Measurements from ENCODE around the gene ARHGEF19.
"Not testable (repeated sequence)": the region's sequence is repeated elsewhere in the genome, so short reads cannot be mapped to it uniquely, and the experiment has no call there.

Gene ARHGEF19

GRCh38 chr1:16243936-16244649 lies 31.6 kb upstream of the ARHGEF19 start:
- DNase-seq: peak; percentile 76

DNA sequence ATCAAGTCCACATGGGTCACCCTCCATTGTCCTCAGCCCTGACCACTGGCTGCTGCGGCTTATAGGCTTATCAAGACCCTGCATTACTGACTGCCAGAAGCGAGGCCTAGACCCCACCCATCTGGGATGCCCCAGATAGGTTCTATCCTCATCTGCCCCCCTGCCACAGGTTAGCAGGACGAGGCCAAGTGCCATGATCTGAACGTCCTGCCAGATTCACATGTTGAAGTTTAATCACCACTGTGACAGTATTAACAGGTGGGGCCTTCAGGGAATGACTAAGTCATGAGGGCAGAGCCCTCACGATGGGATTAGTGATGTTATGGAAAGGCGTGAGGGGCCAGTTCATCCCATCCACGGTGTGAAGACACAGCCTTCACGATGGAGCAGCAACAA lies 30.8 kb upstream of the ARHGEF19 start:
- DNase-seq: no peak

DNA sequence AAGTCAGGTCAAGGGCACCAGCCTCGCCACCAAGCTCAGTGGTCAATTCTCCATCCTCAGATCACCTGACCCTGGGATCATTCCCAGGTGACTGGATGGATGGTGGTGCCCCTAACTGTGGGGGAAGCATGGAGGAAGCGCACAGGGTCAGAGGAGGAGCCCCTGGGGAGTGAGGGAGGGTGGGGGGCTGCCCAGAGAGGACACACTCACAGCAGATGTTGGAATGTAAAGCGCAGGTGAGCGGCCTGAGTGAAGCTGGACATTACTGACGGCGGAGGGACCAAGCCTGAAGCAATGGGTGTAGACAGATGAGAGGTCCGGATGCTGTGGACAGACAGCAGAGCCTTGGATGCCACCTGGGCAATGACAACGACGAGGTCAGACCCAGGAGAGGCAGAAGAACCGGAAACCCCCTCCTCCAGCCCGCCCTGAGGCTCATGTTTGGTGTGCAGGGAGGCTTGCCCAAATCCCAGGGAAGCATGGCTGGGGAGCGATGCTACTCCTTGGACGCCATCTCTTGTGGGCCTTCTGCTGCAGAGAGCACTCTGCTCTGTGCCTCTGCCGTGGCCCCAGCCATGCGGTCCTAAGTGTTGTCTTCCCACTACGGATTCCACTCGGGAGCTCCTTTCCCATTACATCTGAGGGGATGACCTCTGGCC lies 30.2 kb upstream of the ARHGEF19 start:
- no peak for DNase-seq

- DNase-seq: no peak
These were observed 28.8 kb upstream of the ARHGEF19 start for GRCh38 chr1:16241221-16241708.

- no peak for DNase-seq
These were observed 27.6 kb upstream of the ARHGEF19 start for GRCh38 chr1:16239972-16240491.

- DNase-seq: no peak
These were observed 24.9 kb upstream of the ARHGEF19 start for GRCh38 chr1:16237343-16237830.

DNA sequence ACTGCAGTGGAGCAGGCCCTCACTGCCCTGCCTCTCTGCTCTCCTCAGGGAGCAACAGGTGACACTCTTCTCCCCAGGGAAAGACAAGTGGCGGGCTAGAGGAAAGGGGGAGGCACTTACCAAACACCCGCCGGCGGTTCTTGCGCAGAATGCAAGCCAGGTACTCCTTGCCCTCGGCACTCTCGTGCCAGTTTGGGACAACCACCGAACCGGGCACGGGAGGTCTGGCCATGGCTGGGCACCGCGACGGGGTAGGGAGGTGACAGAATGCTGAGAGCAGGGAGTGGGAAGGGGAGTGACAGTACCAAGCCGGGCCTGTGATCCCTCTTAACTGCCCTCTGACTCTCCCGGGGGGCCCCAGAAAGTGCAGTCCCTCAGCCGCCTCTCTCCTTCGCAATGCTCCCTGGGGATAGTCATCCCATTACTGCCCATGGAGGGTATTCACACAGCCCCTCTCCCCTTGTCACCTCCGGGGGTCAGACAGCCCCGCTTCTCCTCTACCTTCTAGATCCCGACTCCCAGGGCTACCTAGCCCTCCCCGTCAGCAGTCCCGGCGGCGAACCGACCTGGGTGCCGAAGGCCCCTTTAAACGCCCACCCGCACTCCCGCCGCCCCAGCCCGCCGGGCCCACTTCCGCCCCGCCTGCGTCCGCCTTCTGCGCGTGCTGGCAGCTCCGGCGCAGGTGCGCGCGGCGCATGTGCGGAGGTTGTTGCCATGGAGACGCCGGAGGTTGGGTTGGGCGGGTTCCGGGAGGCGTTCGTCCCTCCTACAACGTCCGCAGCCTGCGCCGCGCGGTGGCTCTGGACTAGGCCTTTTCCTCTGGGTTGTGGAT lies 24.3 kb upstream of the ARHGEF19 start, which contains the start of gene CPLANE2:
CPLANE2 (minus strand) TSS at position 673 of the 832 bp plus-strand sequence; CDS start at position 232, 441 bp downstream.
- DNase-seq: peak; percentile 87

DNA sequence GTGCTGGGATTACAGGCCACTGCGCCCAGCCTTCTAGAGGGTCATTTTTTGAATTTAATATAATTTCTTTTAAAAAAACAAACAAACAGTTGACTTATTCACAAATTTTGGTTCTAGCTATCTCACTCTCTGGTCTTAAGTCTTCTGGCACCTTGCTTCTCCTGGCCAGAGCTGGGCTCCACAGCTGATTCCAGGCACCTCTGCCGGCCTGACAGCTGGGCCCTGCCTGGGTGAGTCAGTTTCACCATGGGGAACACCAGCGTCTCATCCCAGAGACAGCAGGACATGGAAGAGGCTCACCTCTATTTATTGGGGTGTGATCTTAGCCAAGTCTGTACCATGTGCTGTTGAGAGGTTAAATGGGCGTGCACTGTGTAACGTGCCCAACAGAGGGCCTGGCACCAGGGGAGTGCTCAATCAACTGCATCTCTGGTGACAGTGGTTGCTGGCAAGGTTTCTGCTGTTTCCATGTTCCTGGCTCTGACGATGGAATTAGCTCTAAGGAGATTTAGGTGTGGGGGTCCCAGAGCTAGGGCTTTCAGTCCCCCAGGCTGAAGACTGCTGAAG lies 23.6 kb upstream of the ARHGEF19 start:
- no peak for DNase-seq

GRCh38 chr1:16235347-16235746 lies 22.9 kb upstream of the ARHGEF19 start:
- DNase-seq: no peak

GRCh38 chr1:16233431-16233830 lies 21.0 kb upstream of the ARHGEF19 start:
- DNase-seq: no peak

- no peak for DNase-seq
These were observed 19.9 kb upstream of the ARHGEF19 start for GRCh38 chr1:16232316-16232710.

DNA sequence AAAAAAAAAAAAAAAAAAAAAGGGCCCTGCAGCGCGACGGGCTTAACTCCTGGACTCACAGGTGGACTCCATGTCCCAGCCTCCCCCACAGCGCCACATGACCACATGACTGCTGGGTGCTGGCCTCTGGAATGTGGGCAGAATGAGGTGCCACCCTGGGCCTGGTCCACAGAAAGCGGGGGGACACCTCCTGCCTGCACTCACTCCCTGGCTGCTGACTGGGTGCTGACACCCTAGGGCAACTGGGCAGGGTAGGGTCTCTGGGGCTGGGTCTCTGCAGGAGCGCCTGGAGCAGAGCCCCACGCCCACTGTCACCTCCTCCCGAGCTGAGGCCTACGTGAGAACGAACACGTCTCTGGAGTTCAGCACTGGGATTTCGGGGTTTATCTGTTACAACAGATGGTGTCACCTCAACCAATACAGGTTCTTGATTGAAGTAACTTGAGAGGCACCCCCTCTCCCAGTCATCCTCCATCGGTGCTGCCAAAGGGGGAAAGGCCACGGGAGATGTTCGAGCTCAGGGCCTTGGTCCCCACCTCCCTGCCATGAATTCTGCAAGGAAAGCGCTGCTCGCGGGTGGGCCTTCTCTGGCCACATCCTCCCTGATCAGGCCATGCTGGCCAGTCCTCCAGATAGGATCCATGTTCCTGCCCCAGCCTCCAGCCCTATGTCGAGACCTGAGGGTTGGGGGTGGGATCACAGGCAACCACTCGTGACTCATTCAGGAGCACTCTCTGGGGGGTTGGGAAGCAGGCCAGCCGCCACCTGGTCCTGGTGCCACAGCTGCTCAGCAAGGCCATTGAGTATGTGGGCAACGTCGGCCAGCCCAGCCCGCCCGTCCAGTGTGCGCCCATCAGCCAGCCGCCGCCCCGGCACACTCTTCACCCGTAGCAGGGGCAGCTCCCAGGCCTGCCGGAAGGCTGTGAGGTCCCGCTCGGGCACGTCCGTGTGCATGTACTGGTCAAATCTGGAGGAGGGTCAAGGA lies 19.2 kb upstream of the ARHGEF19 start:
- no peak for DNase-seq

DNA sequence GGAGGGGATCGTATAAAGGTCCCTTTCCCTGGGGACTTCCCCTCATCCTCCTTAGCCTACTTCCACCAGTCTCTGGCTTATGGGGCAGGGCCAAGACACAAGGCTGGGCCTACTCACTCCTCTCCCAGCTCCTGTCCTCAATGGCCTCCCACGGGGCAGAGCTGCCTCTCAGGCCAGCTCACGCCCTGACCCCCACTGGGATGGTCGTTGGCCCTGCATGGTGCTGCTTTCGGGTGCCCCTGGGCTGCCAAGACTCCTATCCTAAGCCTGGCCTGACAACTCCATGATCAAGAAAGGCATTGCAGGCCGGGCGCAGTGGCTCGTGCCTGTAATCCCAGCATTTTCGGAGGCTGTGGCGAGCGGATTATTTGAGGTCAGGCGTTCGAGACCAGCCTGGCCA lies 18.3 kb upstream of the ARHGEF19 start:
- DNase-seq: no peak

GRCh38 chr1:16229976-16230740 lies 17.7 kb upstream of the ARHGEF19 start:
- no peak for DNase-seq

- DNase-seq: no peak
These were observed 14.2 kb upstream of the ARHGEF19 start for GRCh38 chr1:16226490-16227179.

- DNase-seq: no peak
These were observed 13.7 kb upstream of the ARHGEF19 start for GRCh38 chr1:16226129-16226489.

GRCh38 chr1:16224472-16224871 lies 12.0 kb upstream of the ARHGEF19 start:
- DNase-seq: no peak

- DNase-seq: not testable (repeated sequence)
These were observed 10.3 kb upstream of the ARHGEF19 start for GRCh38 chr1:16222716-16223115.

- no peak for DNase-seq
These were observed 9.0 kb upstream of the ARHGEF19 start for GRCh38 chr1:16221499-16221898.

Data from fibroblast of skin of back (primary cell).